ENCODE measurements around the gene CREG1. TPM values are rescaled to one million over a fixed set of nuclear protein-coding genes. Genes with fewer than 3 reads are reported as not detected.

Gene CREG1
- 74.8 to 97.3 TPM (median 92.2 TPM) in 5 replicates for total RNA-seq (2022; extraction: Qiagen RNA extraction; ENCODE audit: low read depth)

GRCh38 chr1:167553136-167554027 is at the start of gene CREG1:
CREG1 (minus strand) TSS chr1:167553762.

GRCh38 chr1:167518331-167518700 is 35.2 kb downstream of the CREG1 start, which contains the start of gene CD247:
CD247 (minus strand) TSS chr1:167518529; CDS start chr1:167518465, 64 bp downstream.

Other genes starting within 250 kb of the CREG1 start
- gene CD247, start 35.2 kb downstream of the CREG1 start, total RNA-seq (2022; extraction: Qiagen RNA extraction; ENCODE audit: low read depth) = 0.19 to 0.38 TPM (median 0.29 TPM) in 3 of 5 replicates, not detected in the others
- gene RCSD1, start 76.5 kb upstream of the CREG1 start, total RNA-seq (2022; extraction: Qiagen RNA extraction; ENCODE audit: low read depth) = 0.07 to 0.15 TPM (median 0.09 TPM) in 4 of 5 replicates, not detected in the other
- 106 to 122 TPM (median 116 TPM) in 5 replicates for gene MPZL1, start 168.2 kb upstream of the CREG1 start, total RNA-seq (2022; extraction: Qiagen RNA extraction; ENCODE audit: low read depth)